ENCODE data around the gene PDE4B.
"Not testable (repeated sequence)": the region's sequence is repeated elsewhere in the genome, so short reads cannot be mapped to it uniquely, and the experiment has no call there.

Gene PDE4B

GRCh38 chr1:66112744-66113400, 320.2 kb downstream of the PDE4B start:
- Histone ChIP-seq H3K9ac (ENCODE audit: low read length) (no peak overlapping the region), H4K20me1 (ENCODE audit: insufficient read depth, low read length) (no peaks in the 10 kb centered on the region), H3K79me2 (ENCODE audit: low read length) (no peaks in the 10 kb centered on the region), H3K27ac (ENCODE audit: low read length) (no peak overlapping the region), H3K36me3 (replicated peaks; ENCODE audit: low read depth, low read length) (no peaks in the 10 kb centered on the region), H3K4me1 (ENCODE audit: low read length) (no peaks in the 10 kb centered on the region), H2AFZ (ENCODE audit: low read depth, low read length) (no peak overlapping the region), H3K4me3 (ENCODE audit: low read length) (no peak overlapping the region), H3K4me2 (ENCODE audit: low read length) (no peak overlapping the region), H3K27me3 (ENCODE audit: low read depth, low read length) (no peaks in the 10 kb centered on the region), H3K9me3 (ENCODE audit: insufficient read depth, low read length) (no peaks in the 10 kb centered on the region)
- no peak for TF ChIP-seq CTCF (IDR thresholded peaks at IDR 0.05; ENCODE audit: low read depth, low read length)

DNA sequence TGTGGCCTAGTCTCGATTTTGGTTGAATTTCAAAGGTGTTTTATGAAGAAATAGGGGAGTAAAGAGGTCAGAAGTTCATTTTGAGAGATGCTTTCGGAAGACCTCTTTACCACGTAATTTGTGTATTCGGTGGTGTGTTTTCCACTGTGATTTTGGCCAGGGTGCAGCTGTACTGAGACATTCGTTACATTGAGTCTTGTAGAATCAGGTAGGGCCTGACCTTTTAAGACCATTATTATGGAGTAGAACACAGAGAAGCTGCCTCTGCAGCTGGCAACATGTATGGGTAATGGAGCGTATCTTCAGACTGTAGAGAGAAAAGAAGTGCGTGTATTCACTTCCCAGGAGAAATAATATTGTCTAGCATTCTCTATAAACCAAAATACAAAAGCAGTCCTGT, 326.5 kb downstream of the PDE4B start:
- Histone ChIP-seq H3K4me3 (ENCODE audit: low read length) (no peak overlapping the region), H3K79me2 (ENCODE audit: low read length) (no peaks in the 10 kb centered on the region), H3K4me2 (ENCODE audit: low read length) (peak overlapping the region; percentile 40), H3K27ac (ENCODE audit: low read length) (no peak overlapping the region), H2AFZ (ENCODE audit: low read depth, low read length) (no peak overlapping the region), H3K4me1 (ENCODE audit: low read length) (peaks cover 12% of the 10 kb centered on the region), H3K27me3 (ENCODE audit: low read depth, low read length) (no peaks in the 10 kb centered on the region), H3K9me3 (ENCODE audit: insufficient read depth, low read length) (no peaks in the 10 kb centered on the region), H4K20me1 (ENCODE audit: insufficient read depth, low read length) (no peaks in the 10 kb centered on the region), H3K9ac (ENCODE audit: low read length) (no peak overlapping the region), H3K36me3 (replicated peaks; ENCODE audit: low read depth, low read length) (no peaks in the 10 kb centered on the region)
- no peak for TF ChIP-seq EZH2phosphoT487 (IDR thresholded peaks at IDR 0.05; ENCODE audit: low read depth)
- TF ChIP-seq CTCF (IDR thresholded peaks at IDR 0.05; ENCODE audit: low read depth, low read length) = no peak

DNA sequence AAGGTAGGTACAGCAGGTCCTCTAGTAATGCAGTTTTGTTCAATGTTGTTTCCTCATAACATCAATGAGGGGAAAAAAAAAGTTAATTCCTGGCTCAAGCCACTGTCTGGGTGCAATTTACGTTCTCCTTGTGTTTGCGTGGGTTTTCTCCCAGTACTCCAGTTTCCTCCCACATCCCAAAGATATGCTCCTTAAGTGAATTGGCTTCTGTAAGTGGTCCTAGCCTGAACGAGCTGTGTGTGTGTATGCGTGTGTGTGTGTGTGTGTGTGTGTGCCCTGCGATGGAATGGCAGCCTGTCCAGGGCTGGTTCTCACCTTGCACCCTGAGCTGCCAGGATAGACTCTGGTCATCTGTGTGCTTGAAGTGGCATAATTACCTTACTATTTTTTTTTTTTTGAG, 332.0 kb downstream of the PDE4B start:
- Histone ChIP-seq H3K9me3 (ENCODE audit: insufficient read depth, low read length) (no peaks in the 10 kb centered on the region), H3K4me2 (ENCODE audit: low read length) (no peak overlapping the region), H3K9ac (ENCODE audit: low read length) (no peak overlapping the region), H3K27ac (ENCODE audit: low read length) (no peak overlapping the region), H3K36me3 (replicated peaks; ENCODE audit: low read depth, low read length) (no peaks in the 10 kb centered on the region), H2AFZ (ENCODE audit: low read depth, low read length) (no peak overlapping the region), H3K27me3 (ENCODE audit: low read depth, low read length) (no peaks in the 10 kb centered on the region), H3K79me2 (ENCODE audit: low read length) (no peaks in the 10 kb centered on the region), H3K4me1 (ENCODE audit: low read length) (peaks cover 7% of the 10 kb centered on the region; the same call in 1 of the 2 replicates), H4K20me1 (ENCODE audit: insufficient read depth, low read length) (no peaks in the 10 kb centered on the region), H3K4me3 (ENCODE audit: low read length) (no peak overlapping the region)
- no peak for TF ChIP-seq EZH2phosphoT487 (IDR thresholded peaks at IDR 0.05; ENCODE audit: low read depth)
- no peak for TF ChIP-seq CTCF (IDR thresholded peaks at IDR 0.05; ENCODE audit: low read depth, low read length)

- not testable (repeated sequence) for H3K4me2 ChIP-seq (ENCODE audit: low read length); H3K27me3 ChIP-seq (ENCODE audit: low read depth, low read length); H3K4me3 ChIP-seq (ENCODE audit: low read length); H3K9me3 ChIP-seq (ENCODE audit: insufficient read depth, low read length); H4K20me1 ChIP-seq (ENCODE audit: insufficient read depth, low read length); H3K9ac ChIP-seq (ENCODE audit: low read length); H3K27ac ChIP-seq (ENCODE audit: low read length); H3K4me1 ChIP-seq (ENCODE audit: low read length); H2AFZ ChIP-seq (ENCODE audit: low read depth, low read length); H3K36me3 ChIP-seq (replicated peaks; ENCODE audit: low read depth, low read length); H3K79me2 ChIP-seq (ENCODE audit: low read length)
These were observed 335.9 kb downstream of the PDE4B start for GRCh38 chr1:66128641-66129040.
